Measurements from ENCODE around the gene KRT28. TPM values are rescaled to one million over a fixed set of nuclear protein-coding genes. Genes with fewer than 3 reads are reported as not detected.

The KRT28 gene
- total RNA-seq, 1 experiment from 2014 or later, result not detected

DNA sequence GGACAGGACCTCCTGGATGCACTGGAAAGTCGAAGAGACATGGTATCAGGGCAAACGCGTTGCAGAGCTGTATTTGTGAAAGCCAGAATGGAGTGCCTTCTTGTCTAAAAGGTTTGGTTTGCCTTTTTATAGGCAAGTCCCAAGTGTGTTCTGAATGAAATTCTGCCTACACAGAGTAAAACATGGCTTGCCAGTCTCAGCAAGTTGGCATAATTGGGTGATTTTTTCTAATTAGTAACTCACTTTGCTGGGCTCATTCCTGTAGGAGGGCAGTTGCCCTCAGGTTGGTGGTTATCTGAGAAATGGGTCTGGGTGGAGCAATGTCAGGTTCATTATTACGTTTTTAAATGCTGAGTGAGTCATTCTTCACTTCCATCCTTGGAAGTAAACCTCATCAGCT lies 44.5 kb downstream of the KRT28 start, which contains the start of gene KRT25:
TSS of gene KRT25 (minus strand) at position 101 of the 400 bp plus-strand sequence. CDS start at position 41, 60 bp downstream.
- Histone ChIP-seq H3K9me2 (ENCODE audit: insufficient read depth) (no peaks in the 10 kb centered on the region; the same call in 1 of the 2 replicates), H3K27me3 (ENCODE audit: insufficient read depth, low read depth) (no peaks in the 10 kb centered on the region), H3K36me3 (ENCODE audit: low read depth) (no peaks in the 10 kb centered on the region), H3K27ac (no peak within 1 kb of the TSS), H3K9me3 (ENCODE audit: insufficient read depth, low read depth) (peaks cover 9% of the 10 kb centered on the region), H3K4me2 (no peak within 1 kb of the TSS), H4K20me1 (ENCODE audit: insufficient read depth) (no peaks in the 10 kb centered on the region), H3K4me1 (replicated peaks; ENCODE audit: insufficient read depth) (no peaks in the 10 kb centered on the region), H3F3A (ENCODE audit: insufficient read depth, low read depth) (no peaks in the 10 kb centered on the region), H2AFZ (no peak within 1 kb of the TSS), H3K4me3 (no peak within 1 kb of the TSS), H3K79me2 (ENCODE audit: low read depth) (no peaks in the 10 kb centered on the region)
- no peak for DNase-seq
- no TSS peak for BruUV-seq (replicated peaks)
- POLR2A ChIA-PET (ENCODE audit: unreplicated experiment), result interaction anchor here (0.6 kb wide), 1 partner anchor 169 kb away, joined by 3 read pairs; no protein-coding TSS in a partner anchor
- intact Hi-C loops (cut with micrococcal nuclease; ENCODE audit: unreplicated experiment), result no loop called here
- no peak for TF ChIP-seq EZH2 (IDR thresholded peaks at IDR 0.05; ENCODE audit: low read depth)
- TF ChIP-seq, protein P1, sequence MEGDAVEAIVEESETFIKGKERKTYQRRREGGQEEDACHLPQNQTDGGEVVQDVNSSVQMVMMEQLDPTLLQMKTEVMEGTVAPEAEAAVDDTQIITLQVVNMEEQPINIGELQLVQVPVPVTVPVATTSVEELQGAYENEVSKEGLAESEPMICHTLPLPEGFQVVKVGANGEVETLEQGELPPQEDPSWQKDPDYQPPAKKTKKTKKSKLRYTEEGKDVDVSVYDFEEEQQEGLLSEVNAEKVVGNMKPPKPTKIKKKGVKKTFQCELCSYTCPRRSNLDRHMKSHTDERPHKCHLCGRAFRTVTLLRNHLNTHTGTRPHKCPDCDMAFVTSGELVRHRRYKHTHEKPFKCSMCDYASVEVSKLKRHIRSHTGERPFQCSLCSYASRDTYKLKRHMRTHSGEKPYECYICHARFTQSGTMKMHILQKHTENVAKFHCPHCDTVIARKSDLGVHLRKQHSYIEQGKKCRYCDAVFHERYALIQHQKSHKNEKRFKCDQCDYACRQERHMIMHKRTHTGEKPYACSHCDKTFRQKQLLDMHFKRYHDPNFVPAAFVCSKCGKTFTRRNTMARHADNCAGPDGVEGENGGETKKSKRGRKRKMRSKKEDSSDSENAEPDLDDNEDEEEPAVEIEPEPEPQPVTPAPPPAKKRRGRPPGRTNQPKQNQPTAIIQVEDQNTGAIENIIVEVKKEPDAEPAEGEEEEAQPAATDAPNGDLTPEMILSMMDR (conservative IDR thresholded peaks at IDR 0.05), result no peak
- CTCF ChIA-PET, result no interaction called here

DNA sequence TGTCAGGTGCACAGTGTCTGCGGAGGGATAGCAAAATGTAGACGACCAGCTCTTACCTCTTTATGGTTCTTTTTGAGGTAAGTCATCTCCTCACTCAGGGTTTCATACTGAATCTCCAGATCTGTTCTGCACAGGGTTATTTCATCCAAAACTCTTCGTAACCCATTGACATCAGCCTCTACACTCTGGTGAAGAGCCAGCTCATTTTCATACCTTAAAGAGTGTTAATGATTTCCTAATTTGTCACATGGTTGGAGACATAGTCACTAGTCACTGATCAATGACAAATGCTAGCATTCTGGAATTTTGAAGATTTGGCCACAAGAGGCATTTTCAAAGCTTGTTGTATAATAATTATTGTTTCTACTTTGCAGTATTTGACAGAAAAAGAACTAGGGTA lies 46.0 kb downstream of the KRT28 start:
- H3K27ac ChIP-seq, result no peak overlapping the region
- H3K4me1 ChIP-seq (replicated peaks; ENCODE audit: insufficient read depth), result no peaks in the 10 kb centered on the region
- H3F3A ChIP-seq (ENCODE audit: insufficient read depth, low read depth), result no peaks in the 10 kb centered on the region
- H3K36me3 ChIP-seq (ENCODE audit: low read depth), result no peaks in the 10 kb centered on the region
- H2AFZ ChIP-seq, result no peak overlapping the region
- H4K20me1 ChIP-seq (ENCODE audit: insufficient read depth), result no peaks in the 10 kb centered on the region
- H3K79me2 ChIP-seq (ENCODE audit: low read depth), result no peaks in the 10 kb centered on the region
- no peaks in the 10 kb centered on the region; the same call in 1 of the 2 replicates for H3K9me2 ChIP-seq (ENCODE audit: insufficient read depth)
- no peak for DNase-seq
- intact Hi-C loops (cut with micrococcal nuclease; ENCODE audit: unreplicated experiment), result no loop called here
- H3K4me3 ChIP-seq, result no peak overlapping the region
- no TSS peak for BruUV-seq (replicated peaks)
- TF ChIP-seq EZH2 (IDR thresholded peaks at IDR 0.05; ENCODE audit: low read depth), result no peak
- TF ChIP-seq, protein P1 (conservative IDR thresholded peaks at IDR 0.05), result no peak
- H3K27me3 ChIP-seq (ENCODE audit: insufficient read depth, low read depth), result 0 out of 2 replicates have a peak, but pooled peaks cover 2% of the 10 kb centered on the region
- CTCF ChIA-PET, result no interaction called here
- H3K4me2 ChIP-seq, result no peak overlapping the region
- H3K9me3 ChIP-seq (ENCODE audit: insufficient read depth, low read depth), result no peaks in the 10 kb centered on the region; the same call in 1 of the 2 replicates
- POLR2A ChIA-PET (ENCODE audit: unreplicated experiment), result no interaction called here

DNA sequence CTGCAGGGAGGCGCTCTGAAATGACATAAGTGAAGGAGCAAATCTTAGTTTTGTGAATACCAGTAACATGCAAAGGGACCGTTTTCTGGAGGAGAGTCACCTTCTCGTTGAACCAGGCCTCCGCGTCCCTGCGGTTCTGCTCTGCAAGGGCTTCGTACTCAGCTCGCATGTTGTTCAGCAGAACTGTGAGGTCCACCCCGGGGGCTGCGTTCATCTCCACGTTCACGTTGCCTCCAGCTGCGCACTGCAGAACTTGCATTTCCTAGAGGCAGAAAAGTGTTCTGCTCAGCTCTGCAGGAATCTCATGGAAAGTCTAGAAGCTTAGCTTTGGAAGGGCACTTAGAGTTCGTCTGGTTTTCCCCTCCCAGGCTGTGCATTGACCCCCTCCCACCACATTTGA lies 48.7 kb downstream of the KRT28 start:
- ChIA-PET CTCF (no interaction called here), POLR2A (ENCODE audit: unreplicated experiment) (no interaction called here)
- Histone ChIP-seq H3K9me3 (ENCODE audit: insufficient read depth, low read depth) (no peaks in the 10 kb centered on the region), H3K27ac (no peak overlapping the region), H3K4me1 (replicated peaks; ENCODE audit: insufficient read depth) (no peaks in the 10 kb centered on the region), H3K79me2 (ENCODE audit: low read depth) (no peaks in the 10 kb centered on the region), H3K27me3 (ENCODE audit: insufficient read depth, low read depth) (0 out of 2 replicates have a peak, but pooled peaks cover 2% of the 10 kb centered on the region), H3K9me2 (ENCODE audit: insufficient read depth) (no peaks in the 10 kb centered on the region), H3F3A (ENCODE audit: insufficient read depth, low read depth) (no peaks in the 10 kb centered on the region), H4K20me1 (ENCODE audit: insufficient read depth) (no peaks in the 10 kb centered on the region), H3K4me2 (no peak overlapping the region), H3K36me3 (ENCODE audit: low read depth) (no peaks in the 10 kb centered on the region), H3K4me3 (no peak overlapping the region), H2AFZ (no peak overlapping the region)
- no peak for DNase-seq
- BruUV-seq (replicated peaks), result no TSS peak
- no peak for TF ChIP-seq EZH2 (IDR thresholded peaks at IDR 0.05; ENCODE audit: low read depth)
- TF ChIP-seq, protein P1 (conservative IDR thresholded peaks at IDR 0.05), result no peak
- intact Hi-C loops (cut with micrococcal nuclease; ENCODE audit: unreplicated experiment), result no loop called here

Measured in PC-9 (cell line).